Sigmoid colon (tissue), 7 donors: ENCODE results near the gene MTR. TPM values are rescaled to one million over a fixed set of nuclear protein-coding genes. Genes with fewer than 3 reads are reported as not detected.
A peak's percentile ranks its signal among the peaks of the same experiment; 100 is the strongest.
"Not testable (repeated sequence)": the region's sequence is repeated elsewhere in the genome, so short reads cannot be mapped to it uniquely, and the experiment has no call there.

ENCODE experiments used
- DNase-seq: peaks from one replicate; pipeline ENCODE4 v3.0.0-alpha.2; 2019
- H3K27ac ChIP-seq, 4 donors: fragments of 200-600 bp; sonication (generic); one replicate each; pipeline ENCODE4 v1.5.1; 2016 to 2019; ENCODE audit warnings: mild to moderate bottlenecking in 1 of 4
- H3K27me3 ChIP-seq, 3 donors: fragments of 200-600 bp; sonication (generic); one replicate each; pipeline ENCODE4 v1.5.1; 2019; ENCODE audit warnings: mild to moderate bottlenecking in 1 of 3
- H3K36me3 ChIP-seq, 4 donors: fragments of 200-600 bp; sonication (generic); one replicate each; pipeline ENCODE4 v1.5.1; 2016 to 2019
- H3K4me1 ChIP-seq, 4 donors: fragments of 200-600 bp; sonication (generic); one replicate each; pipeline ENCODE4 v1.5.1; 2017 to 2019
- H3K4me3 ChIP-seq, 4 donors: fragments of 200-600 bp; sonication (generic); one replicate each; pipeline ENCODE4 v1.5.1; 2017 to 2019; ENCODE audit warnings: mild to moderate bottlenecking in 2 of 4, moderate library complexity in 1 of 4
- H3K9me3 ChIP-seq, 4 donors: fragments of 200-600 bp in 3 of 4; sonication (generic) in 3 of 4; one replicate each; pipeline versions ENCODE4 v1.5.1 to v1.6.1; 2013 to 2019
- EP300 ChIP-seq, 4 donors: sonication (generic); formaldehyde crosslinking; IDR thresholded peaks; one replicate each; pipeline ENCODE4 v1.6.1; 2017; ENCODE audit warnings: antibody characterized with exemption in 4 of 4
- POLR2A ChIP-seq, 2 donors: fragments of 450-650 bp; IDR thresholded peaks; one replicate each; pipeline ENCODE4 v1.6.1; 2016; ENCODE audit warnings: antibody characterized with exemption in 2 of 2, mild to moderate bottlenecking in 2 of 2, moderate library complexity in 2 of 2
- POLR2AphosphoS5 ChIP-seq, 4 donors: sonication (generic); formaldehyde crosslinking; IDR thresholded peaks; one replicate each; pipeline ENCODE4 v1.6.1; 2017; ENCODE audit warnings: antibody characterized with exemption in 4 of 4
- WGBS, 2 donors: extraction: QIAGEN DNeasy Blood & Tissue Kit; methylation state at CpG; one replicate each; pipeline ENCODE4 v1.1.7; 2013; 5-methylcytosine and 5-hydroxymethylcytosine counted together
- intact Hi-C: fragments of 100-400 bp; cut with DNase I; formaldehyde crosslinking; loops from one replicate; pipeline ENCODE4 v1.15.1; 2023
- polyA plus RNA-seq, 3 donors: library from polyadenylated mRNA; stranded (reverse); fragments of 200-250 nt; gene quantifications; one replicate each; pipeline ENCODE4 v1.2.3, GENCODE V29; 2013
- total RNA-seq, 4 donors: library from RNA; depleted of rRNA; stranded (reverse); fragments of >200 nt; gene quantifications; one replicate each; pipeline ENCODE4 v1.1.0, GENCODE V29; 2016
- TF ChIP-seq, protein P1 (sequence below), 4 experiments: fragments of 450-650 bp in 3 of 4; fragments of 200-600 bp in 1 of 4; IDR thresholded peaks; one replicate each; pipeline ENCODE4 v1.5.1; 2016 to 2019; ENCODE audit warnings: antibody characterized with exemption in 4 of 4, mild to moderate bottlenecking in 3 of 4, moderate library complexity in 2 of 4
- donor health status: healthy with polysubstance abuse.
- donor health status: Bipolar disorder and iron deficiency.
- donor health status: healthy.

Gene MTR
- total and polyA plus RNA-seq, 7 donors = 1.2 to 38.4 (median 28.2) TPM

GRCh38 chr1:236853921-236854604, 59.0 kb downstream of the MTR start:
- H3K36me3 ChIP-seq = peaks cover 0 to 80% (median 17%) of the 10 kb centered on the region in 4 donors
- DNase-seq = no peak
- no peaks in the 10 kb centered on the region for H3K9me3 ChIP-seq
- peaks cover 0 to 20% (median 8%) of the 10 kb centered on the region in 4 donors for H3K4me1 ChIP-seq
- peak overlapping the region in 2 of 4 donors; percentile 0 to 57 for H3K27ac ChIP-seq
- no peaks in the 10 kb centered on the region for H3K27me3 ChIP-seq
- no peak for TF ChIP-seq POLR2AphosphoS5 (IDR thresholded peaks at IDR 0.05)
- TF ChIP-seq, protein P1, sequence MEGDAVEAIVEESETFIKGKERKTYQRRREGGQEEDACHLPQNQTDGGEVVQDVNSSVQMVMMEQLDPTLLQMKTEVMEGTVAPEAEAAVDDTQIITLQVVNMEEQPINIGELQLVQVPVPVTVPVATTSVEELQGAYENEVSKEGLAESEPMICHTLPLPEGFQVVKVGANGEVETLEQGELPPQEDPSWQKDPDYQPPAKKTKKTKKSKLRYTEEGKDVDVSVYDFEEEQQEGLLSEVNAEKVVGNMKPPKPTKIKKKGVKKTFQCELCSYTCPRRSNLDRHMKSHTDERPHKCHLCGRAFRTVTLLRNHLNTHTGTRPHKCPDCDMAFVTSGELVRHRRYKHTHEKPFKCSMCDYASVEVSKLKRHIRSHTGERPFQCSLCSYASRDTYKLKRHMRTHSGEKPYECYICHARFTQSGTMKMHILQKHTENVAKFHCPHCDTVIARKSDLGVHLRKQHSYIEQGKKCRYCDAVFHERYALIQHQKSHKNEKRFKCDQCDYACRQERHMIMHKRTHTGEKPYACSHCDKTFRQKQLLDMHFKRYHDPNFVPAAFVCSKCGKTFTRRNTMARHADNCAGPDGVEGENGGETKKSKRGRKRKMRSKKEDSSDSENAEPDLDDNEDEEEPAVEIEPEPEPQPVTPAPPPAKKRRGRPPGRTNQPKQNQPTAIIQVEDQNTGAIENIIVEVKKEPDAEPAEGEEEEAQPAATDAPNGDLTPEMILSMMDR (IDR thresholded peaks at IDR 0.05) = no peak
- TF ChIP-seq POLR2A (IDR thresholded peaks at IDR 0.05) = no peak
- 85 to 91% methylated on average over 4 of the region's 4 CpGs for WGBS, 2 donors
- intact Hi-C loops = no loop called here
- no peak overlapping the region for H3K4me3 ChIP-seq

DNA sequence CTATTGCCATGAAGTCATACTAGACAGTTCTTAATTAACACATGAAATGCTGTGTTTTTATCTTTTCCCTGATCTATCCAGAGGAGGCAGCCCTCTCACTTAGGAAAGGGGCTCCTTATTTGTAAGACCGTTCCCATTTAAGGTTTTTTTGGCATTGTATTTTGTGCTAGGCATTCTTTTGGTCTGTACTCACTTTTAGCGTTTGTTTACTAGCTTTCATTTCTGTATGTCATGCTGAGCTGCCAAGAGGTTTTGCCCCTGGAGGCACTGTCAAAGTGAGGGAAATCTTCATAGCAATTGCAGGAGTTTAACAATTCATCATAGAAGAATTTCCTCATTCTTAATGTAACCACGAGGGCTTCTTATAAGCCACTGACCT, 59.5 kb downstream of the MTR start:
- Histone ChIP-seq H3K27me3 (no peaks in the 10 kb centered on the region), H3K27ac (peak overlapping the region in 2 of 4 donors; percentile 0 to 57), H3K36me3 (peaks cover 0 to 85% (median 17%) of the 10 kb centered on the region in 4 donors), H3K4me1 (peaks cover 0 to 23% (median 8%) of the 10 kb centered on the region in 4 donors), H3K4me3 (no peak overlapping the region), H3K9me3 (no peaks in the 10 kb centered on the region)
- intact Hi-C loops = no loop called here
- DNase-seq = no peak
- TF ChIP-seq EP300 (IDR thresholded peaks at IDR 0.05) = no peak
- no peak for TF ChIP-seq POLR2AphosphoS5 (IDR thresholded peaks at IDR 0.05)
- TF ChIP-seq, protein P1 (IDR thresholded peaks at IDR 0.05) = no peak
- no peak for TF ChIP-seq POLR2A (IDR thresholded peaks at IDR 0.05)
- WGBS, 2 donors = 72 to 79% methylated on average over 3 of the region's 3 CpGs

- H3K27ac ChIP-seq, H3K9me3 ChIP-seq, intact Hi-C loops, H3K27me3 ChIP-seq, H3K4me3 ChIP-seq, DNase-seq: not testable (repeated sequence)
- 84 to 94% methylated on average over 4 of the region's 4 CpGs for WGBS, 2 donors
- peaks cover 0 to 66% (median 8%) of the 10 kb centered on the region in 4 donors for H3K36me3 ChIP-seq
- peaks cover 0 to 43% (median 16%) of the 10 kb centered on the region in 4 donors for H3K4me1 ChIP-seq
Measured at GRCh38 chr1:236856649-236857048, 61.6 kb downstream of the MTR start.

GRCh38 chr1:236858165-236858564, 63.1 kb downstream of the MTR start:
- DNase-seq = no peak
- TF ChIP-seq POLR2AphosphoS5 (IDR thresholded peaks at IDR 0.05) (no peak), EP300 (IDR thresholded peaks at IDR 0.05) (no peak), POLR2A (IDR thresholded peaks at IDR 0.05) (no peak)
- TF ChIP-seq, protein P1 (IDR thresholded peaks at IDR 0.05) = no peak
- intact Hi-C loops = no loop called here
- WGBS, 2 donors = 95 to 96% methylated on average over 7 of the region's 7 CpGs
- H3K27ac ChIP-seq = no peak overlapping the region
- H3K36me3 ChIP-seq = peaks cover 0 to 54% (median 10%) of the 10 kb centered on the region in 4 donors
- H3K27me3 ChIP-seq = no peaks in the 10 kb centered on the region
- no peaks in the 10 kb centered on the region for H3K9me3 ChIP-seq
- H3K4me3 ChIP-seq = no peak overlapping the region
- H3K4me1 ChIP-seq = peaks cover 0 to 58% (median 31%) of the 10 kb centered on the region in 4 donors

GRCh38 chr1:236860101-236860500, 65.0 kb downstream of the MTR start:
- Histone ChIP-seq H3K9me3 (no peaks in the 10 kb centered on the region), H3K27ac (no peak overlapping the region), H3K4me3 (no peak overlapping the region), H3K27me3 (no peaks in the 10 kb centered on the region), H3K36me3 (peaks cover 0 to 50% (median 11%) of the 10 kb centered on the region in 4 donors), H3K4me1 (peaks cover 0 to 59% (median 35%) of the 10 kb centered on the region in 4 donors)
- DNase-seq = no peak
- 89 to 95% methylated on average over 4 of the region's 4 CpGs for WGBS, 2 donors
- intact Hi-C loops = no loop called here
- peak in 1 of 4 donors; percentile 38 for TF ChIP-seq POLR2AphosphoS5 (IDR thresholded peaks at IDR 0.05)
- TF ChIP-seq EP300 (IDR thresholded peaks at IDR 0.05) = no peak
